H1 (cell line): ENCODE data around the gene DOCK3. TPM values are rescaled to one million over a fixed set of nuclear protein-coding genes. Genes with fewer than 3 reads are reported as not detected.

Source experiments
- CTCF ChIA-PET: fragments of 300-600 bp; sonication (Branson Sonifier 250); formaldehyde crosslinking; loops from one replicate; lab custom pipeline; 2021; ENCODE audit not compliant: partially characterized antibody; lab: Charles Lee
- POLR2A ChIA-PET: fragments of 300-600 bp; sonication (Branson Sonifier 250); formaldehyde crosslinking; loops from one replicate; lab custom pipeline; 2021; ENCODE audit warnings: inconsistent platforms; ENCODE audit not compliant: partially characterized antibody; lab: Charles Lee
- DNase-seq, 2 experiments: peaks; one replicate each; pipeline versions ENCODE4 v3.0.0 to v3.0.0-alpha.2; 2010 to 2022; ENCODE audit warnings: low spot score in 2 of 2, low read depth in 1 of 2, mixed read lengths in 1 of 2
- FAIRE-seq: peaks from 2 replicates; lab custom pipeline; 2011; peaks lifted over from hg19 to GRCh38; lab: Jason Lieb, UNC
- H2AFZ ChIP-seq: 2 replicates; pipeline ENCODE4 v1.8.1; 2012; ENCODE audit warnings: low read length, inconsistent platforms
- H2AK5ac ChIP-seq: 2 replicates; pipeline ENCODE4 v1.6.1; 2013; ENCODE audit warnings: low read depth, low read length
- H2BK120ac ChIP-seq: replicated peaks from 2 replicates; pipeline ENCODE3; 2013; ENCODE audit warnings: low read depth, low read length, inconsistent platforms
- H2BK12ac ChIP-seq: 2 replicates; pipeline ENCODE4 v1.6.1; 2013; ENCODE audit warnings: low read depth, low read length
- H2BK15ac ChIP-seq: 2 replicates; pipeline ENCODE4 v1.6.1; 2013; ENCODE audit warnings: low read length
- H2BK20ac ChIP-seq: 2 replicates; pipeline ENCODE4 v1.6.1; 2013; ENCODE audit warnings: low read length
- H2BK5ac ChIP-seq: 2 replicates; pipeline ENCODE4 v1.6.1; 2013; ENCODE audit warnings: low read depth, low read length
- H3K14ac ChIP-seq: 2 replicates; pipeline ENCODE4 v1.6.1; 2013; ENCODE audit warnings: inconsistent platforms; ENCODE audit not compliant: insufficient read length
- H3K18ac ChIP-seq: 2 replicates; pipeline ENCODE4 v1.6.1; 2013; ENCODE audit warnings: low read length; ENCODE audit errors: extremely low read depth
- H3K23ac ChIP-seq: 2 replicates; pipeline ENCODE4 v1.6.1; 2013; ENCODE audit warnings: inconsistent platforms; ENCODE audit not compliant: insufficient read length
- H3K23me2 ChIP-seq: 2 replicates; pipeline ENCODE4 v1.6.1; 2013; ENCODE audit warnings: low read depth, low read length
- H3K27ac ChIP-seq: 2 replicates; pipeline ENCODE4 v1.6.1; 2011; ENCODE audit warnings: low read depth, low read length, inconsistent platforms
- H3K27me3 ChIP-seq, 4 experiments: replicated peaks in 1 of 4; 1 replicate in 1 of 4; 2 replicates in 3 of 4; pipeline versions ENCODE4 v1.6.1 to v1.8.1; 2011 to 2013; ENCODE audit warnings: low read length in 3 of 4, mild to moderate bottlenecking in 3 of 4, inconsistent platforms in 2 of 4, mixed read lengths in 2 of 4, moderate library complexity in 1 of 4; ENCODE audit not compliant: control insufficient read depth in 3 of 4, insufficient read depth in 3 of 4; ENCODE audit errors: extremely low read depth in 1 of 4
- H3K36me3 ChIP-seq, 4 experiments: 2 replicates each; pipeline versions ENCODE4 v1.6.1 to v1.8.1; 2011 to 2013; ENCODE audit warnings: mild to moderate bottlenecking in 4 of 4, low read length in 3 of 4, moderate library complexity in 2 of 4, control low read depth in 1 of 4, inconsistent platforms in 1 of 4; ENCODE audit not compliant: insufficient read depth in 4 of 4, control insufficient read depth in 2 of 4
- H3K4ac ChIP-seq: replicated peaks from 2 replicates; pipeline ENCODE3; 2013; ENCODE audit warnings: low read length, low read depth, mixed read lengths, inconsistent platforms; ENCODE audit not compliant: insufficient read length
- H3K4me1 ChIP-seq, 4 experiments: replicated peaks in 1 of 4; 1 replicate in 1 of 4; 2 replicates in 3 of 4; pipeline versions ENCODE4 v1.6.1 to v1.8.1; 2011 to 2013; ENCODE audit warnings: low read length in 3 of 4, inconsistent platforms in 2 of 4, mixed read lengths in 1 of 4; ENCODE audit not compliant: insufficient read depth in 4 of 4, control insufficient read depth in 3 of 4
- H3K4me2 ChIP-seq, 2 experiments: 2 replicates each; pipeline versions ENCODE4 v1.6.1 to v1.8.1; 2011 to 2013; ENCODE audit warnings: low read depth in 2 of 2, low read length in 2 of 2, control low read depth in 1 of 2, inconsistent platforms in 1 of 2, mild to moderate bottlenecking in 1 of 2; ENCODE audit not compliant: insufficient read depth in 1 of 2
- H3K4me3 ChIP-seq, 4 experiments: fragments of 200-600, 300-600 bp in 1 of 4; sonication (generic), shearing (Covaris generic), sonication (Bioruptor Twin) in 1 of 4; 2 replicates each; pipeline versions ENCODE4 v1.5.1 to v1.8.1; 2011 to 2016; ENCODE audit warnings: low read length in 4 of 4, low read depth in 3 of 4, control low read depth in 2 of 4, inconsistent platforms in 2 of 4, mild to moderate bottlenecking in 2 of 4, mixed read lengths in 1 of 4, moderate library complexity in 1 of 4; ENCODE audit not compliant: insufficient read depth in 2 of 4; ENCODE audit errors: extremely low read depth in 1 of 4
- H3K56ac ChIP-seq: replicated peaks from 2 replicates; pipeline ENCODE3; 2013; ENCODE audit warnings: low read depth, mild to moderate bottlenecking, mixed read lengths, low read length, inconsistent platforms; ENCODE audit not compliant: insufficient read length
- H3K79me1 ChIP-seq: 2 replicates; pipeline ENCODE4 v1.6.1; 2013; ENCODE audit warnings: low read depth, low read length, control low read depth
- H3K79me2 ChIP-seq, 2 experiments: 2 replicates each; pipeline versions ENCODE4 v1.6.1 to v1.8.1; 2012 to 2013; ENCODE audit warnings: low read length in 2 of 2, mild to moderate bottlenecking in 2 of 2, inconsistent platforms in 1 of 2; ENCODE audit not compliant: insufficient read depth in 2 of 2, control insufficient read depth in 1 of 2
- H3K9ac ChIP-seq, 4 experiments: replicated peaks in 1 of 4; 1 replicate in 1 of 4; 2 replicates in 3 of 4; pipeline versions ENCODE4 v1.6.1 to v1.8.1; 2011 to 2013; ENCODE audit warnings: low read depth in 3 of 4, low read length in 3 of 4, control low read depth in 2 of 4, mild to moderate bottlenecking in 2 of 4, moderate library complexity in 2 of 4, inconsistent platforms in 1 of 4; ENCODE audit errors: extremely low read depth in 1 of 4
- H3K9me3 ChIP-seq, 2 experiments: 2 replicates each; pipeline versions ENCODE4 v1.6.1 to v1.8.1; 2012 to 2013; ENCODE audit warnings: mild to moderate bottlenecking in 2 of 2, moderate library complexity in 2 of 2, control low read depth in 1 of 2, inconsistent platforms in 1 of 2, low read depth in 1 of 2, low read length in 1 of 2, mixed read lengths in 1 of 2; ENCODE audit not compliant: insufficient read depth in 2 of 2
- H4K20me1 ChIP-seq, 2 experiments: replicated peaks in 1 of 2; 2 replicates each; pipeline versions ENCODE3 to v1.8.1; 2011 to 2013; ENCODE audit warnings: inconsistent platforms in 2 of 2, low read length in 2 of 2, mild to moderate bottlenecking in 1 of 2; ENCODE audit not compliant: insufficient read depth in 2 of 2, control insufficient read depth in 1 of 2
- H4K5ac ChIP-seq: 2 replicates; pipeline ENCODE4 v1.6.1; 2013; ENCODE audit warnings: low read length, low read depth, mixed read lengths, inconsistent platforms; ENCODE audit not compliant: insufficient read length
- H4K8ac ChIP-seq: 2 replicates; pipeline ENCODE4 v1.8.0; 2013; ENCODE audit warnings: mild to moderate bottlenecking, moderate library complexity, low read length, inconsistent platforms; ENCODE audit not compliant: insufficient read depth; ENCODE audit errors: extremely low read depth
- H4K91ac ChIP-seq: replicated peaks from 2 replicates; pipeline ENCODE3; 2013; ENCODE audit warnings: low read length, mixed read lengths, inconsistent platforms; ENCODE audit not compliant: insufficient read length
- CTCF ChIP-seq, 3 experiments: IDR thresholded peaks; 1 replicate in 2 of 3; 2 replicates in 1 of 3; pipeline versions ENCODE4 v1.5.1 to v1.6.1; 2011; ENCODE audit warnings: low read length in 3 of 3, mild to moderate bottlenecking in 3 of 3, inconsistent platforms in 2 of 3, low read depth in 1 of 3, moderate library complexity in 1 of 3; ENCODE audit not compliant: insufficient read depth in 1 of 3; ENCODE audit errors: control extremely low read depth in 1 of 3
- GTF2F1 ChIP-seq: IDR thresholded peaks from 2 replicates; pipeline ENCODE4 v1.6.1; 2012; ENCODE audit warnings: low read depth, low read length, improper control_type of control experiment, borderline replicate concordance
- RAD21 ChIP-seq, 2 experiments: IDR thresholded peaks in 1 of 2; conservative IDR thresholded peaks in 1 of 2; 2 replicates each; pipeline ENCODE4 v1.6.1; 2011; ENCODE audit warnings: low read depth in 2 of 2, low read length in 2 of 2, improper control_type of control experiment in 1 of 2, inconsistent platforms in 1 of 2, mild to moderate bottlenecking in 1 of 2, moderate library complexity in 1 of 2
- WGBS, 2 experiments: shearing (Covaris generic) in 1 of 2; methylation state at CpG; one replicate each; pipeline versions ENCODE4 v1.1.6 to v1.1.7; 2013 to 2015; ENCODE audit warnings: low lambda C conversion rate in 2 of 2, mixed read lengths in 2 of 2, inconsistent platforms in 1 of 2, low coverage in 1 of 2, missing lambda C conversion rate in 1 of 2; ENCODE audit not compliant: insufficient replicate concordance in 2 of 2, insufficient coverage in 1 of 2, insufficient read length in 1 of 2; ENCODE audit errors: extremely low coverage in 1 of 2, missing lambda C conversion rate in 1 of 2; 5-methylcytosine and 5-hydroxymethylcytosine counted together
- polyA plus RNA-seq, 7 experiments: library from polyadenylated mRNA; depleted of rRNA in 3 of 7; stranded (reverse) in 5 of 7; unstranded in 2 of 7; fragments of >200 nt in 5 of 7; fragments of 200-250 nt in 2 of 7; gene quantifications; 1 replicate in 5 of 7; 2 replicates in 1 of 7; 4 replicates in 1 of 7; pipeline versions ENCODE4 v1.2.1 to v1.2.3, GENCODE V29; 2011 to 2013; ENCODE audit warnings: missing spikeins in 2 of 7, mixed read lengths in 2 of 7
- total RNA-seq: library from RNA; stranded (reverse); fragmentation: NEBNext Ultra II Directional; extraction: Animal tissue kit (Norgen Biotek cat#: 25700); gene quantifications from 2 replicates; pipeline ENCODE4 v1.2.1, GENCODE V29; 2021

DOCK3 gene
- total and polyA plus RNA-seq, 2 of the 8 experiments (the other 6 are each of a cell fraction or from before 2014, with no cell fraction given) = 2.7 to 5.0 TPM

GRCh38 chr3:51141573-51141972 is 466.8 kb downstream of the DOCK3 start:
- Histone ChIP-seq H4K5ac (no peak overlapping the region), H3K4me3 (no peak overlapping the region), H3K27ac (no peak overlapping the region), H3K56ac (no peak overlapping the region), H2BK12ac (no peak overlapping the region), H3K4me2 (no peak overlapping the region), H2BK20ac (no peak overlapping the region), H3K4ac (no peak overlapping the region), H3K23ac (no peak overlapping the region), H3K18ac (no peak overlapping the region), H3K23me2 (no peaks in the 10 kb centered on the region), H2BK5ac (no peak overlapping the region), H4K20me1 (no peaks in the 10 kb centered on the region), H3K79me1 (no peaks in the 10 kb centered on the region), H2BK15ac (no peak overlapping the region), H3K36me3 (no peaks in the 10 kb centered on the region), H4K91ac (no peak overlapping the region), H3K14ac (no peak overlapping the region), H3K79me2 (no peaks in the 10 kb centered on the region), H4K8ac (no peak overlapping the region), H2AK5ac (no peak overlapping the region), H2AFZ (no peak overlapping the region), H3K9ac (no peak overlapping the region), H2BK120ac (no peak overlapping the region), H3K27me3 (no peaks in the 10 kb centered on the region), H3K4me1 (no peaks in the 10 kb centered on the region), H3K9me3 (no peaks in the 10 kb centered on the region)
- DNase-seq = no peak
- POLR2A ChIA-PET = no interaction called here
- 69% methylated on average over 2 of the region's 2 CpGs; no CpG with 5 or more reads in 1 of the 2 experiments for WGBS, 2 experiments
- no peak for FAIRE-seq
- 0 out of 4 replicates have a peak, but pooled peaks of 1 of the 2 experiments have one; percentile 5 for TF ChIP-seq RAD21 (IDR thresholded peaks at IDR 0.05 in 1 of 2, conservative IDR thresholded peaks at IDR 0.05 in 1 of 2; ENCODE audit: low read depth in 2 of 2, low read length in 2 of 2)
- TF ChIP-seq GTF2F1 = no peak
- TF ChIP-seq CTCF (IDR thresholded peaks at IDR 0.05; ENCODE audit: control extremely low read depth in 1 of 3, insufficient read depth in 1 of 3, low read depth in 1 of 3, low read length in 3 of 3) = peak in 2 of 3 experiments; percentile 9 to 44; a peak in 1 of 4 replicates
- CTCF ChIA-PET = interaction anchor here (0.5 to 1.2 kb wide), 6 partner anchors 9 to 186 kb away, joined by 3 to 5 read pairs (median 3); no protein-coding TSS in a partner anchor
